Neural progenitor cell (in vitro differentiated cells): ENCODE results near the gene CSRNP3.

ENCODE experiments used
- CTCF ChIP-seq: fragments of 200-600 bp; sonication (generic); IDR thresholded peaks from 2 replicates; pipeline ENCODE4 v1.5.1; 2017; ENCODE audit warnings: antibody characterized with exemption, mild to moderate bottlenecking
- EZH2 ChIP-seq: fragments of 200-600 bp; sonication (generic); IDR thresholded peaks from 2 replicates; pipeline ENCODE4 v1.6.1; 2017; ENCODE audit warnings: antibody characterized with exemption, mild to moderate bottlenecking, moderate library complexity
- EZH2phosphoT487 ChIP-seq: fragments of 200-600 bp; sonication (generic); IDR thresholded peaks from 2 replicates; pipeline ENCODE4 v1.6.1; 2017; ENCODE audit warnings: antibody characterized with exemption

GRCh38 chr2:165536851-165537499 is 67.5 kb downstream of the CSRNP3 start:
- TF ChIP-seq CTCF (no peak), EZH2phosphoT487 (no peak), EZH2 (no peak)
